OCI-LY1 (cell line): ENCODE data around the gene NEAT1.

Source experiments
- H2AFZ ChIP-seq: fragments of 200-600 bp; sonication (generic), shearing (Covaris generic); 2 replicates; pipeline ENCODE4 v1.6.0; 2014; ENCODE audit warnings: antibody characterized with exemption, mild to moderate bottlenecking, low read length
- H3F3A ChIP-seq: fragments of 200-600 bp; sonication (generic), shearing (Covaris generic); 2 replicates; pipeline ENCODE4 v1.6.0; 2014; ENCODE audit warnings: mild to moderate bottlenecking, antibody characterized with exemption, low read length, moderate library complexity; ENCODE audit not compliant: insufficient read depth
- H3K27ac ChIP-seq: fragments of 200-600 bp; sonication (generic); 2 replicates; pipeline ENCODE4 v1.5.1; 2014; ENCODE audit warnings: low read length, mixed run types, mild to moderate bottlenecking, low read depth; ENCODE audit not compliant: poor library complexity, severe bottlenecking
- H3K27me3 ChIP-seq: fragments of 200-600 bp; sonication (generic); 2 replicates; pipeline ENCODE4 v1.6.0; 2014; ENCODE audit warnings: antibody characterized with exemption, mild to moderate bottlenecking, low read length, moderate library complexity; ENCODE audit not compliant: insufficient read depth
- H3K36me3 ChIP-seq: fragments of 200-600 bp; sonication (generic); 2 replicates; pipeline ENCODE4 v1.6.1; 2014; ENCODE audit warnings: mild to moderate bottlenecking, antibody characterized with exemption, low read length, moderate library complexity, mixed read lengths; ENCODE audit not compliant: insufficient read depth
- H3K4me1 ChIP-seq: fragments of 200-600 bp; sonication (generic); 2 replicates; pipeline ENCODE4 v1.5.1; 2014; ENCODE audit warnings: mild to moderate bottlenecking, low read length, moderate library complexity; ENCODE audit not compliant: insufficient read depth, severe bottlenecking
- H3K4me2 ChIP-seq: fragments of 200-600 bp; sonication (generic), shearing (Covaris generic); 2 replicates; pipeline ENCODE4 v1.6.1; 2014; ENCODE audit warnings: low read length
- H3K4me3 ChIP-seq: fragments of 200-600 bp; sonication (generic); 2 replicates; pipeline ENCODE4 v1.5.1; 2014; ENCODE audit warnings: low read length, low read depth, mild to moderate bottlenecking, mixed read lengths; ENCODE audit not compliant: poor library complexity, severe bottlenecking
- H3K79me2 ChIP-seq: fragments of 200-600 bp; shearing (Covaris generic); 2 replicates; pipeline ENCODE4 v1.6.1; 2016; ENCODE audit warnings: mixed run types, low read length, mixed read lengths; ENCODE audit not compliant: insufficient read depth
- H3K9ac ChIP-seq: fragments of 200-600 bp; sonication (generic), shearing (Covaris generic); 2 replicates; pipeline ENCODE4 v1.6.1; 2014; ENCODE audit warnings: mild to moderate bottlenecking, low read length, mixed read lengths
- H3K9me2 ChIP-seq: fragments of 200-600 bp; sonication (generic), shearing (Covaris generic); 2 replicates; pipeline ENCODE4 v1.6.1; 2014; ENCODE audit warnings: low read depth, mild to moderate bottlenecking, low read length, mixed read lengths
- H3K9me3 ChIP-seq: fragments of 200-600 bp; shearing (Covaris generic); 2 replicates; pipeline ENCODE4 v1.6.1; 2014; ENCODE audit warnings: low read length, mixed read lengths
- H4K20me1 ChIP-seq: fragments of 200-600 bp; sonication (generic), shearing (Covaris generic); 2 replicates; pipeline ENCODE4 v1.6.0; 2016; ENCODE audit warnings: mild to moderate bottlenecking, low read length; ENCODE audit not compliant: insufficient read depth
- CTCF ChIP-seq: fragments of 200-600 bp; sonication (generic), shearing (Covaris generic); IDR thresholded peaks from 2 replicates; pipeline ENCODE4 v1.5.1; 2017; ENCODE audit warnings: mild to moderate bottlenecking, antibody characterized with exemption, low read length, moderate library complexity, mixed read lengths
- EZH2 ChIP-seq: fragments of 200-600 bp; sonication (generic), shearing (Covaris generic); IDR thresholded peaks from 2 replicates; pipeline ENCODE4 v1.8.0; 2017; ENCODE audit warnings: borderline replicate concordance, mixed run types, mild to moderate bottlenecking, antibody characterized with exemption, low read length, moderate library complexity, mixed read lengths

Gene NEAT1

DNA sequence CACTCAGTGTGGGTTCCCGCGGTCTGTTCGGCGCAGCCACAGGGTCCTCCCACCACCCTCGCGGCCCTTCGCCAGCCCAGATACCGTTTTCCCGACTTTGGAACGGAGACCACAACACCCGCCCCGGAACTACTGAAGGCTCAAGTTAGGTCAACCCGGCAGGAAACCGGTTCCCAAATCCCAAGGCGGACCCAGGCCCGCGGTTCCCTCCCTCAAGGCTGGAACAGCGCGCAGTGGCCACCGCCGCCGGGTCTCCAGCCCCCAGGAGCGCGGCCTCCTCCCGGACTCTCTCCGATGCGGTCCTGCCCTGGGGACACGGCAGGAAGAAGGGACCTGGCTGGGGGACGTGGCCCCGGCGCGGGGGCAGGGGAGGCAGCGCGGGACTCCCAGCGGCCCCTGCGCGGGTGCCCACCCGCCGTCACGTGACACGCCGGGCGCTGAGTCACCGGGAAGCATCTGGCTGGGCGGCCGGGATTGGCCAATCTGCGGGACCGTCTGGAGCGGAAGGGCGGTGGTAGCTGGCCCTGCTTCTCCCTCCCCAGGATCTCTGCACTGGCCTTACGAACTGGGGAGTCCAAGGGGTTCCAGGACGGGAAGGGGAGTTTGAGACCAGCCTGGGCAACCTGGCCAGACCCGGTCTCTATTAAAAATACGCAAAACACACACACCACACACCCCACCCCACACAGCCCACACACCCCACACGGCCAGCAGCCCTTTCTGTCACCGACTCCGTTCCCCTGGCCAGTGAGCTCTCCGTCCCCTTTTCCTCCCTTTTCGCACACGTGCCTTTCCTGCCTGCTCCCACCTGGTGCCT, 54.8 kb downstream of the NEAT1 start:
- Histone ChIP-seq H3K4me1 (peaks cover 42% of the 10 kb centered on the region), H3K9me3 (no peaks in the 10 kb centered on the region), H3K79me2 (no peaks in the 10 kb centered on the region), H3K27ac (peak overlapping the region; percentile 90), H3K4me2 (peak overlapping the region; percentile 97), H2AFZ (no peak overlapping the region), H3K27me3 (no peaks in the 10 kb centered on the region), H3K9me2 (no peaks in the 10 kb centered on the region), H4K20me1 (no peaks in the 10 kb centered on the region), H3K4me3 (peak overlapping the region; percentile 76), H3F3A (peaks cover 11% of the 10 kb centered on the region), H3K9ac (peak overlapping the region; percentile 96), H3K36me3 (no peaks in the 10 kb centered on the region)
- TF ChIP-seq EZH2 (no peak), CTCF (no peak)

DNA sequence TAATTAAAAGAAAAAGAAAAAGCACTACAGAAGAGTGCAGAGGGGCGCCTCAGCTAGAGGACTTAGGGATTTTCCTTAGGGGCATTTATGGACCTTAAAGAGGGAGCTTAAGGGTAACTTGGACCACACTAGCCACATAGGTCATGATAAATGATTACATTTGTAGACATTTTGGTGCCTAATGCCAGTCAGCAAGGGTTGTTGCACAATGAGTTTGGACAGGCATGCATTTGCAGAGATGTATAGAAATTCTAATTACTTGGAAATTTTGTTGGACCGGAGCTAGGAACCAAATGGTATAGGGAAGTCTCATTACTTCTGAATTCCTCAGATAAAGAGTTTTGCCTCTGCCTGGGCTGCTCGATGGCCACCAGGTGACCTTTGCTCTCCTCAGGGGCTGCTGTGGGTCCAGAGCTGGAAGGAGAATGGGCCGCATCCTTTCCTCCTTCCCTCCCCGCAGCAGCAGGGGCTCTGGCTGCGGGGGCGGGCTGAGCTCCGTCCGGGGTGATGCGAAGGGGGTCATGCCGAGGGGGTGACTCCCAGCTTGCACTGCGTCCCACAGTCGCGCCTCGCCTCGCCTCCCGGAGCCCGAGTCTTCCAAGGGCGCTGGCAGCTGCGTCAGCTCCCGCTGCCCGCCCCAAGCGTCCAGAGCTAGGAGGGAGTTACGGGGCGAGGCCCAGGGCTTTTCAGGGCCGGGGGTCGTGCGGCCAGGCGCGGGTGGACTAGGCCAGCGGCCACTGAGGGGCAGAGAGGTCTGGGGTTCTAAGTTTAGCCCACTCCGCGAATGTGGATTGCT, 56.0 kb downstream of the NEAT1 start:
- no peaks in the 10 kb centered on the region for H3K9me3 ChIP-seq
- no peak overlapping the region for H3K27ac ChIP-seq

More for the DNA sequence above, 56.0 kb downstream of the NEAT1 start:
- H4K20me1 ChIP-seq = no peaks in the 10 kb centered on the region
- peaks cover 11% of the 10 kb centered on the region for H3F3A ChIP-seq
- H2AFZ ChIP-seq = no peak overlapping the region
- no peak overlapping the region for H3K4me3 ChIP-seq
- no peaks in the 10 kb centered on the region for H3K79me2 ChIP-seq
- H3K27me3 ChIP-seq = no peaks in the 10 kb centered on the region
- H3K36me3 ChIP-seq = no peaks in the 10 kb centered on the region
- peaks cover 47% of the 10 kb centered on the region for H3K4me1 ChIP-seq
- H3K9me2 ChIP-seq = no peaks in the 10 kb centered on the region
- TF ChIP-seq CTCF = no peak
- no peak for TF ChIP-seq EZH2
- no peak overlapping the region for H3K4me2 ChIP-seq
- no peak overlapping the region for H3K9ac ChIP-seq
